H1 (cell line): Measurements from ENCODE around the gene ZDHHC5. TPM values are rescaled to one million over a fixed set of nuclear protein-coding genes. Genes with fewer than 3 reads are reported as not detected.

Experiments
- KDM4A ChIP-seq: IDR thresholded peaks from one replicate; pipeline ENCODE4 v1.7.1; 2012; ENCODE audit warnings: low read depth, mild to moderate bottlenecking, moderate library complexity, low read length, inconsistent platforms; ENCODE audit not compliant: severe bottlenecking
- polyA plus RNA-seq, 7 experiments: library from polyadenylated mRNA; depleted of rRNA in 3 of 7; stranded (reverse) in 5 of 7; unstranded in 2 of 7; fragments of >200 nt in 5 of 7; fragments of 200-250 nt in 2 of 7; gene quantifications; 1 replicate in 5 of 7; 2 replicates in 1 of 7; 4 replicates in 1 of 7; pipeline versions ENCODE4 v1.2.1 to v1.2.3, GENCODE V29; 2011 to 2013; ENCODE audit warnings: missing spikeins in 2 of 7, mixed read lengths in 2 of 7
- total RNA-seq: library from RNA; stranded (reverse); fragmentation: NEBNext Ultra II Directional; extraction: Animal tissue kit (Norgen Biotek cat#: 25700); gene quantifications from 2 replicates; pipeline ENCODE4 v1.2.1, GENCODE V29; 2021

ZDHHC5 gene
- total and polyA plus RNA-seq, 2 of the 8 experiments (the other 6 are each of a cell fraction or from before 2014, with no cell fraction given): 40.0 to 56.3 TPM

DNA sequence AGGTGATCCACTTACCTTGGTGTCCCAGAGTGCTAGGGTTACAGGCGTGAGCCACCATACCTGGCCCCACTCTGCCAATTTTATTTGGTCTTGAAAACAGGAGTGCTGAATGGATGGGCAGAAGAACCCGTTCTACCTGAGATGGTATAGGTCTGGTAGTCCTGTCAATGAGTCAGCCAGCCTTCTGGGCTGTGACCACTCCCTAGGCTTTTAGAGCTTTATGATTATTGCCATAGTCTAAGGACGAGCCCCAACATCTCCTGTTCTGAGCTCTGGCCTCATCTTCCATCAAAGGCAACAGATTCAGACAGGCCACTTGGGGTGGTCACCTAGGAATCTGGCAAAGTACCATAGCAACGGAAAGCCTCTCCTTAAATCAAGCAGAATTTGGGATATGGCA, 11.5 kb downstream of the ZDHHC5 start (continued):
- no peak for TF ChIP-seq KDM4A
